GM21529 (cell line): Measurements from ENCODE around the gene KCNH2.
A peak's percentile ranks its signal among the peaks of the same experiment; 100 is the strongest.
"Not testable (repeated sequence)": the region's sequence is repeated elsewhere in the genome, so short reads cannot be mapped to it uniquely, and the experiment has no call there.

Source experiments
- ATAC-seq: cut with Tn5 transposase; IDR thresholded peaks from one replicate; pipeline ENCODE4 v1.9.1; 2021; ENCODE audit not compliant: unreplicated experiment

Gene KCNH2

DNA sequence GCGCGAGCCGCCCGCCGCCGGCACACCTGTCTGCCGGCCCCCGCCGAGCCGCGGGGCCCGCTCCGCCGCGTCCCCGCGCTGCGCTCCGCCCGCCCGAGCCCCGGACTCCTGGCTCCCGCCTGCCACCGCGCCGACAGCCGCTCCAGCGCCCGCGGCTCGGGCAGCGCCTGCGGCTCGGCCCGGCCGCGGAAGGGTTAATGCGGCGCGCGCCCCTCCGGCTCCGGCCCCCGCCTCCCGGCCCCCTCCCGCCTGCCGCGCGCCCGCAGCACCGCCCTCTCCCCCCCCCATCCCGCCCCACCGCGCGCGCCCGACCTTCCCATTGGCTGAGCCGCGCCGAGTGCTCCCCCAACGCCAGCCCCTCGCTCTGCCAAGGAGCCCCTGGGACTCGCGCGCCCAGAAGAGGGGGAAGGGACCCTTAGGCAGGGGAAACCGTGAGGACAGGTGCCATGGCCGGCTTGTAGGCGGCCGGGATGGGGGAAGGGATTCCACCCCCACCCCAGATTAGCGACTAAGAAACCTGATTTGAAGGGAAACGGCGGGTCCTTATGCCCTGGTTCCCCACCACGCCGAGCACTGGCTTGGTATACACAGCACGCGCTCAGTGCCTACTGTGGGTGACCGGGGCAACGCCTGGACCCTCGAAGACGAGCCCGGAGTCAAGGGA is at the start of gene KCNH2:
Gene KCNH2 (minus strand): TSS at position 196 of the 664 bp plus-strand sequence. CDS start 408 bp downstream, outside the sequence.
- no peak for ATAC-seq

- ATAC-seq, result not testable (repeated sequence)
Observed at GRCh38 chr7:151027728-151028130, 49.6 kb upstream of the KCNH2 start.

DNA sequence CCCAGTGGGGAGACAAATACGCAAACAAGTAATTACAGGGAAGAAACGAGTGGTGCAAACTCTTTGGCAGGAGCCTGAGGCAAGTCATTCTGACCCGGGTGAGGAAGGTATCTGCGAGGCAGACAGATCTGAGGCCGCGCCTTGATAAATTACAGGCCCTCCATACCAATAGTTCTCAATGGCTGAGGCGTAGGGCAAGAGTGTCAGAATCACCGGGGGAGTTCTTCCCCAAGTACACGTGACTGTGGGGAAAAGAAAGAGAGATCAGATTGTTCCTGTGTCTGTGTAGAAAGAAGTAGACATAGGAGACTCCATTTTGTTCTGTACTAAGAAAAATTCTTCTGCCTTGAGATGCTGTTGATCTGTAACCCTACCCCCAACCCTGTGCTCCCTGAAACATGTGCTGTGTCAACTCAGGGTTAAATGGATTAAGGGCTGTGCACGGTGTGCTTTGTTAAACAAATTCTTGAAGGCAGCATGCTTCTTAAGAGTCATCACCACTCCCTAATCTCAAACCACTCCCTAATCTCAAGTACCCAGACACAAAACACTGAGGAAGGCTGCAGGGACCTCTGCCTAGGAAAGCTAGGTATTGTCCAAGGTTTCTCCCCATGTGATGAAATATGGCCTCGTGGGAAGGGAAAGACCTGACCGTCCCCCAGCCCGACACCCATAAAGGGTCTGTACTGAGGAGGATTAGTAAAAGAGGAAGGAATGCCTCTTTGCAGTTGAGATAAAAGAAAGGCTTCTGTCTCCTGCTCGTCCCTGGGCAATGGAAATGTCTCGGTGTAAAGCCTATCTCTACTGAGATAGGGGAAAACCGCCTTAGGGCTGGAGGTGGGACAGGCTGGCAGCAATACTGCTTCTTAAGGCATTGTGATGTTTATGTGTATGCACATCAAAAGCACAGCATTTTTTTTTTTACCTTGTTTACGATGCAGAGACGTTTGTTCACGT is 48.9 kb upstream of the KCNH2 start:
- not testable (repeated sequence) for ATAC-seq

DNA sequence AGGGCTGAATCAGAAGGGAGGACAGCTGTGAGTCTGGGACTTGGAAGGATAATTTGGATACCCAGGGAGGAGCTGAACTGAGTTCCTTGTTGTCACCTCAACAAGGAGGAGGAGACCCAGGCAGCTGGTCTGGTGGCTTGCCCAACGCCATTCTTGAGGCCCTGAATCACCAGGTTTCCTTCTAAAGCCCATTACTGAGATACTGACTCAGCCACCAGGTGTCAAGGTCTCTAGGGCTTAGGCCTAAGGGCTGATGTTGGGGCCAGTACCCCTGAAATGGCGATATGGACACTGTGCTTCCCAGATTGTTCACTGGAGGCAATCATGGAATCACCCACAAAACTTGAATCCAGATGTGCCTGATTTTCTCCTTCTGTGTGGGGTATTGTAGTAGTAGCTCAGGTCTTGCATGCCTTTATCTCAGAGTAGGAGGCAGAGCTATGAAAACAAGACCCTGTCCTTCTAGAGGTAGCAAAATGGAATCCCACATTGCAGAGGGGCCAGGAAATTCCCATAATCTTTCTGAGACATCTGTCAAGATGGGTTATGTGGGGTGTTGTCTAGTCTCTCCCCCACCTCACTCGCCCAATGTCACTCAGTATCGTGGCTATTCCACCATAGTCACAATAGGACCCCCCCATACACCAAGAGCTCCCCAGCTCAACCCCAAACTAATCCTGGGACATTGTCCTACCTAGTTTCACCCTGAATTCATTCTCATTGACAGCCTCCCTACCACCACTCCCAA is 48.0 kb upstream of the KCNH2 start:
- no peak for ATAC-seq

GRCh38 chr7:151024435-151025056 is 46.4 kb upstream of the KCNH2 start, which contains the start of gene ATG9B:
Gene ATG9B (minus strand): TSS chr7:151024494. CDS start chr7:151024423, 71 bp downstream.
- ATAC-seq, result no peak

GRCh38 chr7:151023232-151023631 is 45.1 kb upstream of the KCNH2 start:
- no peak for ATAC-seq

- ATAC-seq, result no peak
Observed at GRCh38 chr7:151020231-151020630, 42.1 kb upstream of the KCNH2 start.

DNA sequence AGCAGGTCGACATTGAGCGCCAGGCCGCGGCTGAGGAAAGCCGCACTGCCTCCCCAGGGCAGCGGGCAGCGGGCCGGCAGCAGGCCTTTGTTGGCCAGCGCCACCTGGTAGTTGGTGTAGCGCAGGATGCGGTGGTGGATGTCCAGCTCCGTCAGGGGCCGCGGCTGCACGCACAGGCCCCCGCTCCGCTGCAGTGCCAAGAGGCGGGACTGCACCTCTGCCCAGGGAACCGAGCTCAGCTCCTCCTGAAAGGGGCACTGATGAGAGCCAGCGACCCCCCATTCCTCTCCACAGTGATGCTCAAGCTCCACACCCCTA is 41.0 kb upstream of the KCNH2 start:
- no peak for ATAC-seq

DNA sequence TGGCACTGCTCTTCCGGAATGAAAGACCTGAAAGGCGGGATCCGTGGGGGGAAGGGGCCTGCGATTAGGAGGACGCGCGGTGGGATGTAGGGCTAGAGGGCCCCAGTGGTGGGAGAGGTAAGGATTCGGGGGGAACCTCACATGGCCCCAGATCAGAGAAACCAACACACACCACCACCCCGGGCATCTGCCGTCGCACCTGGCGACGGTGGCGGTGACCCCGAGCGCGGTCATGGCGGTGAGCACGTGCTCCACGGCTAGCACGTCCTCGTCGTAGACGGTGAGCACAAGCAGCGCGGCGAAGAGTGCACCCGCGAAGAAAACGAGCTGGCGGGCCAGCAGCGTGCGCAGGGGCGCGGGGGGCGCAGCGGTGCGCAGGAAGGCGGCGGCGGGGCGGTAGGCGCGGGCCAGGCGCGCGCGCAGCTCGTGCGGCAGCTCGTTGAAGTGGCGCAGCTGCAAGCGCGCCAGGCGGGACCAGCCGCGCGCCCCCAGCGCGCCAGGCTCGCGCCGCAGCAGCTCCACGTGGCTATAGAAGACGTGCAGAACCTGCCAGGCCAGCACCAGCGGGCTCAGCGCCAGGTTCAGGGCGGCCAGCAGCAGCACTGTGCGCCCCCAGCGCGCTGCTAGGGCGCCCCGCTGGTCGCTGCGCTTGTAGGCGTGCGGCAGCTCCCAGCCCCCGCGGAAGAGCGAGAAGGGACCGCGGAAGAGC is 40.5 kb upstream of the KCNH2 start:
- ATAC-seq, result peak; percentile 5

DNA sequence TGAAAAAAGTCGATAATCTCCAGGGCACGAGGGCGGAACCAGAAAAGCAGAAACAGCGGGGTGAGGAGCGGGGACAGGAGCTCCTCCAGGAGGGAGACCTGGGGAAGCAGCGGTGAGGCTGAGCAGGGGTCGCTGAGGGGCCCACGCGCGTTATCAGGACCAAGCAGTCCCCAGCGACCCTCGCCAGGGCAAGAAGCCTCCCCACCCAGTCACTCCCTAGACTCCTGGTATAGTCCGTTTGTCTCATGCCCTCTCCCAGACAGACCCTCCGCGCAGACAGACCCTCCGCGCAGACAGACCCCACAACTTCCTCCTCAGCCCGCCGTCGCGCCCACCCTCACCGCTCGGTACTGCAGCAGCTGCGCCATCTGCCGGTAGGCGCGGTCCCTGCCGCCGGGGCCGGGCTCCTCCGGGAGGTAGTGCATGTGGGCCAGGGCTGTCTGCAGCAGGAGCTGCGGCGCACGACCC is 39.9 kb upstream of the KCNH2 start:
- peak; percentile 53 for ATAC-seq

GRCh38 chr7:151017370-151017952 is 39.3 kb upstream of the KCNH2 start:
- no peak for ATAC-seq

DNA sequence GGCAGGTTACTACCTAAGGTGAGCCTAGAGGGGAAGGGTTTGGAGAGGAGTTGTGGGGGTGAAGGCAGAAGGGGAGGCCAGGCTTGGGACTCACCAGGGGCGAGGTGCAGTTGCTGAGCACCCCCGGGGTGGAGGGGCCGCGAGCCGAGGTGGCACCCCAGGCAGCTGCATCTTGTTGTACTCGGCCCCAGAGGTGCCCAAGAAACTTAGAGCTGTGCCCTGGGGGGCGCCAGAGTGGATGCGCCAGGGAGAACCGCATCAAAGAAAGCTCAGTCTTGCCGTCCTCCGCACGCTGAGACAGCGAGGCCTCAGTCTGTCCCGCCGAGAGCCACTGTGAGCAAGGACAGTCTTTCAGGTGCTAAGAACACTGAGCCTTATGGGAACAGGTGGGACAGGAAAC is 38.8 kb upstream of the KCNH2 start:
- ATAC-seq, result no peak

DNA sequence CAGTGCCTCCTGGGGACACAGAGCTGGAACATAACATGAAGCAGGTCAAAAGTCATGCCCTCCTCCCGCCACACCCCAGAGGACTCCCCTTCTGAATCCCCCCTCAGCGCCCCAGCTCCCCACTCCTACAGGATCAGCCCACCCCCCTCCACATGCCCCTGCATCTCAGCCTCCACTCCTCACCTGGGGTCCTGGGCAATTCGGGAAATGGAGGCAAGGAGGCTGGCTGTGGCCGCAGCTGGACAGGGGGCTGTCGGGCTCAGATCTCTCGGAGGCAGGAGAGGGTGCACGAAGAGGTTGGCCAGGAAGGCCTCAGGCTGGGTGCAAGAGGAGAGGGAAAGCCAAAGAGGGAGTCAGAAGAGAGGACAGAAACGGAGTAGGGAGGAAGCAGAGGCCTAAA is 38.4 kb upstream of the KCNH2 start:
- no peak for ATAC-seq

DNA sequence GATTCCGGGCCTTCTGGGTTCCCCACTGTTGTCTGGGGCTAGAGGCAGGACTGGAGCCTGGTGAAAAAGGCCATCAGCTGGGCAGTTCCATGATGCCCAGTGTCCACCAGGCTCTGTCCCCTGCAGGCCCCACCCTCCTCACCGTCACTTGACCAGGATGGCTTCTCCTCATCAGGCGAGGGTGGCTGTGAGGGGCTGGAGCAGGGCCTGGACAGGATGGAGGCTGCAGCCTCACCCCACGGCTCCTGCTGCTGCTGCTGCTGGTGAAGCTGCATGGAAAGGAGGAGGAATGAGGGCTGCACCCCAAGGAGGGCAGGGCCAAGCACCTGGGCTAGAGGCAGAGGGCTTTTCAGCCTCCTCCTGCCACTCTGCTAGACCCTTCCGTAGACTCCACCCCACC is 37.8 kb upstream of the KCNH2 start:
- no peak for ATAC-seq

- no peak for ATAC-seq
Observed at GRCh38 chr7:151014950-151015349, 36.8 kb upstream of the KCNH2 start.

GRCh38 chr7:151013733-151014497 is 35.8 kb upstream of the KCNH2 start:
- peak; percentile 64 for ATAC-seq

DNA sequence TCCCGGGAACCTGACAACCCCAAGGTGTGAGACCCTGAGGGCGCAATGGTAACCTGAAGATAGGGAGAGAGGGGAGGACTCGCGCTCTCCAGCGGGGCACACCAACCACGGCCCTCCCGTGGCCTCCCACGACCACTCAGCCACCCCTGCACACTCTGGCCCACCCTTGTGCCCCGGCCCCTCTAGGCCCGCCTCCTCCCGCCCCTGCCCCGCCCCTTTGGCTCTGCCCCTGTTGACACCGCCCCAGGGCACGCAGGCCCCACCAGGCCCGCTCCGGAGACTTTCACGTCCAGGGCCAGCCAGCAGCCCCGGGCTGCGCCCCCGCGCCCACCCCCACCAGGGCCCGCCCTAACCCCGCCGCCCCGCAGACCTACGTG is 35.2 kb upstream of the KCNH2 start:
- ATAC-seq, result no peak

- ATAC-seq, result no peak
Observed at GRCh38 chr7:151012911-151013347, 34.8 kb upstream of the KCNH2 start.

- no peak for ATAC-seq
Observed at GRCh38 chr7:151012031-151012692, 34.0 kb upstream of the KCNH2 start.
